ENCODE data around the gene ATG13. TPM values are rescaled to one million over a fixed set of nuclear protein-coding genes. Genes with fewer than 3 reads are reported as not detected.

The ATG13 gene
- total RNA-seq, 1 donor from 2014 or later: 54.4 TPM

DNA sequence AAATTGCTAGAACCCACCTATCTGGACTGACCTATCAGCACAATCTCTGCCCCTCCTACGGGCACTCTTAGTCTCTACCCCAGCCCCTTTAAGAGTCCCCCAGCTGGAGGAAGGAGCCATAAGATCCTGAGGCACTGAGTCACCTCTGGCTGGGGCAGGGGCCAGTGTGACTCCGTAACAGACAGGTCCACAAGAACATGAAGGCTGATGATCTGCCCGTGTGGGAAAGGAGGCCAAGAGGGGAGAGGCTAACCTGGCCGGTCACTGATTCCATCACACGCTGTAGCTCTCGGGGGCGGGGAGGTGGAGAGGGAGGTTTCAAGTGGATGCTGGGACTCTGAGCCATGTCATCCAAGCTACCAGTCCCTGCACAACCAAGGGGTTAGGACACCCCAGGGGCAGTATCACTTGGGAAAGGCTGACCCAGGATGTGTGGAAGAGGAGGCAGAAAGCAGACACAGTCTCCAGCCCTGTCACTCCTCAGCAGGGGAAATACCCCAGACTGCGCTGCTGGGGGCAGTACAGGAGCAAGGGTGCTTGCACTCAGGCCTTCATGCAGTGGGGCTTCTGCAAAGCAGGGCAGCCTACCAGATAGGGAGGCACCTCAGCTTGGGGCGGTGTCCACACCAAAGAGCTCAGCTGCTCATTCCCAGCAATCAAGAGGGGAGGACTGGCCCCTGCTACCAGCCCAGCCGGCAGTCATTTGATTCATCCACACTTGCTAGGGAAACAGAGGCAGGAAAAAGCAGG is 60.8 kb downstream of the ATG13 start:
- Histone ChIP-seq H3K36me3 (peaks cover 71% of the 10 kb centered on the region), H3K27ac (no peak overlapping the region)
- ATAC-seq: no peak

DNA sequence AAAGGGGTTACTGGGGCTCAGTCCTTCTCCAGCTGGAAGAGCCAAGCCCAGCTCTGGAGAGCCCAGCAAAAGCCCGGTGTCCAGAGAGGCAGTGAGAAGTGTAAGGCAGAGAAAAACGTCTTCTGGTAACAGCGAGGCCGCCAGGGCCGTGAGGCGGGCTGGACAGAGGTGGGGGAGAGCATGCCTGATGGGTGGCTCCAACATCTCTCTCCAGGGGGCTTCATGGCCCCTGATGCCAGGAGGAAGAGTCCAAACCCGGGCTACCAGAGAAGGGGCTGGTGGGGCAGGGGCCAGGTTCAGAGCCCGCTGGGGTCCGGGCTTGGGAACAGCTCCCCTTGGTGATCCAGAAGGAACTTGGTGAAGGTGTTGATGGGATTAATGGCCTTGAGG is 61.4 kb downstream of the ATG13 start:
- H3K27me3 ChIP-seq (ENCODE audit: low read depth): no peaks in the 10 kb centered on the region
- H3K4me1 ChIP-seq: peaks cover 36% of the 10 kb centered on the region
- no peak overlapping the region for H3K4me3 ChIP-seq
- peaks cover 71% of the 10 kb centered on the region for H3K36me3 ChIP-seq
- H3K9me3 ChIP-seq: no peaks in the 10 kb centered on the region
- H3K27ac ChIP-seq: no peak overlapping the region
- intact Hi-C loops (cut with DNase I): no loop called here
- no peak for TF ChIP-seq CTCF (IDR thresholded peaks at IDR 0.05)
- no peak for ATAC-seq
- no peak for DNase-seq

More for the DNA sequence above, 60.8 kb downstream of the ATG13 start:
- Histone ChIP-seq H3K4me1 (peaks cover 37% of the 10 kb centered on the region), H3K9me3 (no peaks in the 10 kb centered on the region), H3K27me3 (ENCODE audit: low read depth) (no peaks in the 10 kb centered on the region), H3K4me3 (no peak overlapping the region)
- intact Hi-C loops (cut with DNase I): no loop called here
- no peak for TF ChIP-seq CTCF (IDR thresholded peaks at IDR 0.05)
- no peak for DNase-seq

DNA sequence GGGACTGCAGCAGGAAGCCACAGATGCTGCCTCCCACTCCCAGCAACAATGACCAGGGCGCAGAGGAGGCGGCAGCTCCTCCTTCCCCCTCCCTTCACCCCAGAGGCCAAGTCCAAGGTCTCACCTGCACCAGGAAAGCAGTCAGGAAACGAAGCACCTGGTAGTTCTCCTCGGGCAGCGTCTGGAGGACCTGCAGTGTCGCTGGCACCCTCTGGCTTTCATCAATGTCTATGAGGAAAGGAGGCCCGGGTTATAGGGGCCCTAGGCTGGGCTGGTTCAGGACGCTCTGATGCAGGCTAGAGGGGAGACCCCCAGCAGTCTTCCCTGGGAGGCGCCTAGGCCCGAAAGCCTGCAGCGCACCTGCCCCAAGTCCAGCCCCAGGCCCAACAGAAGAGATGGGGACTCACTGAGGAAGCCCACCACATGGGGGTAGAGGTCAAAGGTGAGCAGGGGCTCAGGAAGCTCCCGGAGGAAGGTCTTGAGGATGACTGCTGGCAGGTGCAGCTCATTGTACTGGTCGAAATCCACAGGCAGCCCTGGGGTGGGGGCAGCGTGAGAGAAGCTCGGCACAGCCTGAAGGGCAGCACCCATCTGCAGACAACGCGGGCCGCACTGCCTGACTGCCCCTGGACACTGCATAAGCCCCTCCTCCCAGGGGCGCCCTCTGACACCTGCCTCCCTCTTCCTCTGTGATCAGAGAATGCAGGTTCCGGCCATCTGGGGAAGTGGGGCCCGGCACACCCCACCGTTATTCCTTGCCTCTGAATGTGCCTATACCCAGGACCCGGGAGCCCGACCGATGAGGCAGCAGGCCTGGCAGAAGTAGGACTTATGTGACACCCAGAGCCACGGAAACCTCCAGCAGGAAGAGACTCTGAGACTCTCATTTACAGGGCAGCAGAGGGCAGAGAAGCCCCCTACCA is 62.1 kb downstream of the ATG13 start:
- ATAC-seq (no peak), DNase-seq (no peak)
- intact Hi-C loops (cut with DNase I): no loop called here

GRCh38 chr11:46680164-46680760 is 62.9 kb downstream of the ATG13 start:
- intact Hi-C loops (cut with DNase I): no loop called here
- ATAC-seq: no peak
- TF ChIP-seq CTCF (IDR thresholded peaks at IDR 0.05): no peak
- no peak overlapping the region for H3K4me3 ChIP-seq
- H3K36me3 ChIP-seq: peaks cover 82% of the 10 kb centered on the region
- no peaks in the 10 kb centered on the region for H3K9me3 ChIP-seq
- H3K27ac ChIP-seq: no peak overlapping the region
- H3K4me1 ChIP-seq: peaks cover 21% of the 10 kb centered on the region
- DNase-seq: no peak
- no peaks in the 10 kb centered on the region for H3K27me3 ChIP-seq (ENCODE audit: low read depth)

More for the DNA sequence above, 62.1 kb downstream of the ATG13 start:
- H3K9me3 ChIP-seq: no peaks in the 10 kb centered on the region
- peaks cover 28% of the 10 kb centered on the region for H3K4me1 ChIP-seq
- H3K27ac ChIP-seq: no peak overlapping the region
- H3K27me3 ChIP-seq (ENCODE audit: low read depth): no peaks in the 10 kb centered on the region
- no peak overlapping the region for H3K4me3 ChIP-seq
- TF ChIP-seq CTCF (IDR thresholded peaks at IDR 0.05): no peak
- H3K36me3 ChIP-seq: peaks cover 76% of the 10 kb centered on the region

DNA sequence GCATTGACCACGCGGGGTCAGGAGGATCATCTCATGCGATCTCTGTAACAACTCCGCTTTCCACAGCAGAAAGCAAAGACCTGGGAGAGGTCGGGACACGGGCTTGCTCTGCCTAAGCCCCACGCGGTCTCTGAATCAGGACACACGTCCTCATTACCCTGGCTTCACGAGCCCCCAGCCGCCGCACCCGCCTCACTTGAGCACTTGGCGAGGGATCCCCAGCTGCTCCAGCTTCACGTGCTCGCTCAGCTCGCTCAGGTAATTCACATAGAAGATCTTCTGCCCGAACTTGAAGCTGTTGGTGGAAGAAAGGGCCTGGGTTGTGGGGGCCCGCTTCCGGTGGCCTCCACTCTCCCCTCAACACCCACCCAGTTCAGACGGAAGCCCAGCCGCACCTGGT is 63.5 kb downstream of the ATG13 start:
- Histone ChIP-seq H3K27me3 (ENCODE audit: low read depth) (no peaks in the 10 kb centered on the region), H3K36me3 (peaks cover 87% of the 10 kb centered on the region), H3K4me1 (peaks cover 15% of the 10 kb centered on the region), H3K9me3 (no peaks in the 10 kb centered on the region), H3K27ac (no peak overlapping the region), H3K4me3 (no peak overlapping the region)
- ATAC-seq (no peak), DNase-seq (no peak)
- intact Hi-C loops (cut with DNase I): no loop called here
- TF ChIP-seq CTCF (IDR thresholded peaks at IDR 0.05): no peak
